GM18867 (cell line): Measurements from ENCODE around the gene FCRL3.

ENCODE experiments used
- ATAC-seq: cut with Tn5 transposase; IDR thresholded peaks from one replicate; pipeline ENCODE4 v1.9.1; 2021; ENCODE audit warnings: mild to moderate bottlenecking, moderate library complexity; ENCODE audit not compliant: unreplicated experiment

Gene FCRL3

GRCh38 chr1:157691285-157691920 lies 9.2 kb downstream of the FCRL3 start:
- ATAC-seq = no peak

- ATAC-seq = no peak
These were observed 17.7 kb downstream of the FCRL3 start for GRCh38 chr1:157682710-157683437.

GRCh38 chr1:157678721-157679120 lies 21.8 kb downstream of the FCRL3 start:
- ATAC-seq = no peak

GRCh38 chr1:157673008-157673407 lies 27.6 kb downstream of the FCRL3 start:
- ATAC-seq = no peak

GRCh38 chr1:157671895-157672294 lies 28.7 kb downstream of the FCRL3 start:
- no peak for ATAC-seq

GRCh38 chr1:157659576-157660247 lies 40.9 kb downstream of the FCRL3 start:
- no peak for ATAC-seq

GRCh38 chr1:157658571-157658970 lies 42.0 kb downstream of the FCRL3 start:
- no peak for ATAC-seq

- no peak for ATAC-seq
These were observed 47.1 kb downstream of the FCRL3 start for GRCh38 chr1:157653494-157653873.

- ATAC-seq = peak; percentile 98
These were observed 47.6 kb downstream of the FCRL3 start for GRCh38 chr1:157652859-157653493.

GRCh38 chr1:157648317-157648716 lies 52.3 kb downstream of the FCRL3 start:
- no peak for ATAC-seq

GRCh38 chr1:157646144-157646543 lies 54.4 kb downstream of the FCRL3 start:
- no peak for ATAC-seq

- no peak for ATAC-seq
These were observed 59.4 kb downstream of the FCRL3 start for GRCh38 chr1:157641177-157641576.

GRCh38 chr1:157639800-157640199 lies 60.8 kb downstream of the FCRL3 start:
- no peak for ATAC-seq

- ATAC-seq = no peak
These were observed 71.8 kb downstream of the FCRL3 start for GRCh38 chr1:157628773-157629172.
